ENCODE measurements around the gene WHRN. TPM values are rescaled to one million over a fixed set of nuclear protein-coding genes. Genes with fewer than 3 reads are reported as not detected.

WHRN gene
- total and polyA plus RNA-seq, 2 of the 13 experiments (the other 11 are each of a cell fraction or from before 2014, with no cell fraction given): 2.3 to 5.3 TPM

DNA sequence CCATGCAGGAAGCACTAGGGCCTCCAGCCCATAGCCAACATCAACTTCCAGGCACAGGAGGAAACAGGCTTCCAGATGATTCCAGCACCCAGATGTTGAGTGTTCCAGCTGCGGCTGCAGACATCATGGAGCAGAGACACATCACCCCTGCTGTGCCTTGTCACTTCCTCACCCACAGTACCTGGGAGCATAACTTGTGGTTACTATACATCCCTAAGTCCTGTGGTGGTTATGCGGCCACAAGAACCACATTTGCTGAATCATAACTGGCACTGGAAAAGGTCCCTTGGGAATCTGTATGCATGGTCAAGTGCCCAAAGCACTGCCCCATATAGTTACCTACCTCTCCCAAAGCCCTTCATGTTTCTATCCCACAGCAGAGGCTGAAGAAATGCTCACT lies 56.6 kb downstream of the WHRN start (continued):
- TF ChIP-seq, protein P1, sequence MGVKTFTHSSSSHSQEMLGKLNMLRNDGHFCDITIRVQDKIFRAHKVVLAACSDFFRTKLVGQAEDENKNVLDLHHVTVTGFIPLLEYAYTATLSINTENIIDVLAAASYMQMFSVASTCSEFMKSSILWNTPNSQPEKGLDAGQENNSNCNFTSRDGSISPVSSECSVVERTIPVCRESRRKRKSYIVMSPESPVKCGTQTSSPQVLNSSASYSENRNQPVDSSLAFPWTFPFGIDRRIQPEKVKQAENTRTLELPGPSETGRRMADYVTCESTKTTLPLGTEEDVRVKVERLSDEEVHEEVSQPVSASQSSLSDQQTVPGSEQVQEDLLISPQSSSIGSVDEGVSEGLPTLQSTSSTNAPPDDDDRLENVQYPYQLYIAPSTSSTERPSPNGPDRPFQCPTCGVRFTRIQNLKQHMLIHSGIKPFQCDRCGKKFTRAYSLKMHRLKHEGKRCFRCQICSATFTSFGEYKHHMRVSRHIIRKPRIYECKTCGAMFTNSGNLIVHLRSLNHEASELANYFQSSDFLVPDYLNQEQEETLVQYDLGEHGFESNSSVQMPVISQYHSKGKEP (CRISPR knock-in tag; IDR thresholded peaks at IDR 0.05): no peak
- TF ChIP-seq MXI1 (IDR thresholded peaks at IDR 0.05; ENCODE audit: borderline replicate concordance, low read depth, low read length) (no peak), ZNF816 (CRISPR knock-in tag; IDR thresholded peaks at IDR 0.05; ENCODE audit: borderline replicate concordance) (no peak), SALL1 (CRISPR knock-in tag; IDR thresholded peaks at IDR 0.05) (no peak), ZNF263 (CRISPR knock-in tag; IDR thresholded peaks at IDR 0.05) (no peak)
- TF ChIP-seq, protein P2, sequence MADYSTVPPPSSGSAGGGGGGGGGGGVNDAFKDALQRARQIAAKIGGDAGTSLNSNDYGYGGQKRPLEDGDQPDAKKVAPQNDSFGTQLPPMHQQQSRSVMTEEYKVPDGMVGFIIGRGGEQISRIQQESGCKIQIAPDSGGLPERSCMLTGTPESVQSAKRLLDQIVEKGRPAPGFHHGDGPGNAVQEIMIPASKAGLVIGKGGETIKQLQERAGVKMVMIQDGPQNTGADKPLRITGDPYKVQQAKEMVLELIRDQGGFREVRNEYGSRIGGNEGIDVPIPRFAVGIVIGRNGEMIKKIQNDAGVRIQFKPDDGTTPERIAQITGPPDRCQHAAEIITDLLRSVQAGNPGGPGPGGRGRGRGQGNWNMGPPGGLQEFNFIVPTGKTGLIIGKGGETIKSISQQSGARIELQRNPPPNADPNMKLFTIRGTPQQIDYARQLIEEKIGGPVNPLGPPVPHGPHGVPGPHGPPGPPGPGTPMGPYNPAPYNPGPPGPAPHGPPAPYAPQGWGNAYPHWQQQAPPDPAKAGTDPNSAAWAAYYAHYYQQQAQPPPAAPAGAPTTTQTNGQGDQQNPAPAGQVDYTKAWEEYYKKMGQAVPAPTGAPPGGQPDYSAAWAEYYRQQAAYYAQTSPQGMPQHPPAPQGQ (CRISPR knock-in tag; IDR thresholded peaks at IDR 0.05; ENCODE audit: borderline replicate concordance): no peak
- TF ChIP-seq, protein P3, sequence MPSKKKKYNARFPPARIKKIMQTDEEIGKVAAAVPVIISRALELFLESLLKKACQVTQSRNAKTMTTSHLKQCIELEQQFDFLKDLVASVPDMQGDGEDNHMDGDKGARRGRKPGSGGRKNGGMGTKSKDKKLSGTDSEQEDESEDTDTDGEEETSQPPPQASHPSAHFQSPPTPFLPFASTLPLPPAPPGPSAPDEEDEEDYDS (CRISPR knock-in tag; IDR thresholded peaks at IDR 0.05): no peak

DNA sequence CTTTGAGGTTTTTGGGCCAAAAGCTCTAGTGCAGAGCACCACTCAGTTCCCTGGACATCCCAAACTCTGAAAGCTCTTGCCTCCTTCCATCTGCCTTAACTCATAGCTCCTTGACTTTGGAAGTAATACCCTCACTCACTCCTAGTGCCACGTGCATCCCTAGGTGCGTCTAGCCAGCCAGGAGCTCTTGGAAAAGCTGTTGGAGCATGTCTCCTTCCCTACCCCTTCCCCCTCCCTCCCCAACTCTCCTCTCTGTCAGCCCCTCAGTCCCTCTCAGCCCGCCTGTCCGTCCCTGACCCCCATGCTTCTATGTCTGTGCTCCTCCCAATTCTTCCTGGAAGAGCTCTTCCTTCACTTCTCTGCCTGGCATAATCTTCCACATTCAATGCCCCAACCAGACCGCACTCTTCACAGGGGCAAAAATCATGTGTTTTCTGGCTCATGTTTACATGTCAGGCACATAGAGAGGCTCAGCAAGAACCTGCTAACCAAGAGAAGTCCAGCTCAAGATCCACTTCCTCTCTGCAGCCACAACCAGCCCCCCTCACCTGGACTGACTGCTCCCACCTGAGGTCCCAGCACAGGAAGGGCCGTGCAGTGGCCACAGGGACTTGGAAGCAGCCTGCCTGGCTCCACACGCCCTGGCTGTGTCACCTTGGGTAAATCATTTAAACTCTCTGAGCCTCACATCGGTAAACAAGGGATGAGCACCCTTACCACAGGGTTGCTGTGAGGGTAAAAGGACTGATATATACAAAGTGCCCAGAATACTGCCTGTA lies 58.4 kb downstream of the WHRN start:
- no peak overlapping the region for H3K27ac ChIP-seq (ENCODE audit: extremely low read length, insufficient read depth, low read length)
- intact Hi-C loops (cut with micrococcal nuclease; ENCODE audit: unreplicated experiment): no loop called here
- ChIA-PET CTCF (ENCODE audit: low intra/inter-chr PET ratio, low total read pairs) (no interaction called here), POLR2A (no interaction called here)
- no peak overlapping the region for H3K4me3 ChIP-seq (replicated peaks in 1 of 3; ENCODE audit: insufficient read depth in 1 of 3, low read depth in 2 of 3, low read length in 3 of 3)
- no peak for FAIRE-seq
- H3K9ac ChIP-seq (ENCODE audit: insufficient read depth, low read depth, low read length): no peak overlapping the region
- H3K9me3 ChIP-seq (ENCODE audit: low read length): no peaks in the 10 kb centered on the region
- H2AFZ ChIP-seq (ENCODE audit: low read length): no peak overlapping the region
- no peak for ATAC-seq
- no peak for DNase-seq (ENCODE audit: low spot score)
- H3K4me1 ChIP-seq (ENCODE audit: insufficient read depth, low read length): no peaks in the 10 kb centered on the region
- H3K27me3 ChIP-seq (ENCODE audit: control insufficient read depth in 1 of 2, insufficient read depth in 2 of 2, low read length in 2 of 2): no peaks in the 10 kb centered on the region
- WGBS (ENCODE audit: low lambda C conversion rate): 76% methylated on average over 6 of the region's 8 CpGs
- H3K4me2 ChIP-seq (ENCODE audit: low read depth, low read length): no peak overlapping the region
- no peaks in the 10 kb centered on the region for H3K36me3 ChIP-seq (replicated peaks in 1 of 2; ENCODE audit: control insufficient read depth in 1 of 2, insufficient read depth in 2 of 2, low read length in 2 of 2)
- BruUV-seq (replicated peaks): no TSS peak
- in situ Hi-C loops (cut with HindIII; ENCODE audit: extremely low pct_ligation_motif_present, low pct_unique_long_range_greater_than_20kb): loop anchor here (25.0 kb wide), 1 partner anchor 565 kb away; no protein-coding TSS in a partner anchor
- no peaks in the 10 kb centered on the region for H4K20me1 ChIP-seq (ENCODE audit: insufficient read depth, low read length)
- no peaks in the 10 kb centered on the region for H3K79me2 ChIP-seq (ENCODE audit: insufficient read depth, low read length)
- no peak for TF ChIP-seq ZNF333 (CRISPR knock-in tag; IDR thresholded peaks at IDR 0.05; ENCODE audit: borderline replicate concordance)
- no peak for TF ChIP-seq KLF15 (CRISPR knock-in tag; IDR thresholded peaks at IDR 0.05; ENCODE audit: borderline replicate concordance)
- TF ChIP-seq MXD4 (CRISPR knock-in tag; IDR thresholded peaks at IDR 0.05): no peak
- no peak for TF ChIP-seq BCL6 (CRISPR knock-in tag; IDR thresholded peaks at IDR 0.05)
- TF ChIP-seq, protein P4, sequence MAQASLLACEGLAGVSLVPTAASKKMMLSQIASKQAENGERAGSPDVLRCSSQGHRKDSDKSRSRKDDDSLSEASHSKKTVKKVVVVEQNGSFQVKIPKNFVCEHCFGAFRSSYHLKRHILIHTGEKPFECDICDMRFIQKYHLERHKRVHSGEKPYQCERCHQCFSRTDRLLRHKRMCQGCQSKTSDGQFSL (CRISPR knock-in tag; IDR thresholded peaks at IDR 0.05): no peak
- TF ChIP-seq ZNF460 (CRISPR knock-in tag; IDR thresholded peaks at IDR 0.05; ENCODE audit: borderline replicate concordance): no peak
- TF ChIP-seq HNRNPK (IDR thresholded peaks at IDR 0.05; ENCODE audit: low read depth, low read length, poor library complexity, severe bottlenecking): no peak
- TF ChIP-seq ZSCAN31 (CRISPR knock-in tag; IDR thresholded peaks at IDR 0.05; ENCODE audit: low read depth): no peak
- TF ChIP-seq SIX4 (CRISPR knock-in tag; IDR thresholded peaks at IDR 0.05): no peak
- no peak for TF ChIP-seq ZNF572 (CRISPR knock-in tag; IDR thresholded peaks at IDR 0.05)

Data from HepG2 (cell line).